Left ventricle myocardium inferior (tissue), 1 donor: Measurements from ENCODE around the gene MUCL3. TPM values are rescaled to one million over a fixed set of nuclear protein-coding genes. Genes with fewer than 3 reads are reported as not detected.
"Not testable (repeated sequence)": the region's sequence is repeated elsewhere in the genome, so short reads cannot be mapped to it uniquely, and the experiment has no call there.

Experiments
- DNase-seq: peaks from one replicate; pipeline ENCODE4 v3.0.0-alpha.2; 2020
- H3K27ac ChIP-seq: fragments of 200-600 bp; replicated peaks from 2 replicates; pipeline ENCODE4 v1.8.0; 2021
- H3K27me3 ChIP-seq: fragments of 200-600 bp; 2 replicates; pipeline ENCODE4 v1.8.0; 2021; ENCODE audit warnings: low read depth
- H3K36me3 ChIP-seq: fragments of 200-600 bp; 2 replicates; pipeline ENCODE4 v1.8.0; 2021
- H3K4me1 ChIP-seq: fragments of 200-600 bp; 2 replicates; pipeline ENCODE4 v1.8.0; 2021
- H3K4me3 ChIP-seq: fragments of 200-600 bp; 2 replicates; pipeline ENCODE4 v1.8.0; 2021; ENCODE audit warnings: mild to moderate bottlenecking, moderate library complexity
- H3K9me3 ChIP-seq: fragments of 200-600 bp; replicated peaks from 2 replicates; pipeline ENCODE4 v1.8.0; 2021
- intact Hi-C: fragments of 100-400 bp; cut with micrococcal nuclease; formaldehyde crosslinking; loops from one replicate; pipeline ENCODE4 v1.11.0; 2022
- total RNA-seq: library from RNA; stranded (reverse); fragmentation: NEBNext Ultra II Directional; extraction: Animal tissue kit (Norgen Biotek cat#: 25700); gene quantifications from one replicate; pipeline ENCODE4 v1.2.1, GENCODE V29; 2021
- TF ChIP-seq, protein P1 (sequence below): fragments of 200-600 bp; IDR thresholded peaks from 2 replicates; pipeline ENCODE4 v1.8.0; 2021; ENCODE audit warnings: antibody characterized with exemption, mild to moderate bottlenecking, borderline replicate concordance
- donor health status: DM: no; HTN: yes; CAD: no; lungs with severe emphysema.

Gene MUCL3
- total RNA-seq, 1 donor from 2014 or later = not detected

DNA sequence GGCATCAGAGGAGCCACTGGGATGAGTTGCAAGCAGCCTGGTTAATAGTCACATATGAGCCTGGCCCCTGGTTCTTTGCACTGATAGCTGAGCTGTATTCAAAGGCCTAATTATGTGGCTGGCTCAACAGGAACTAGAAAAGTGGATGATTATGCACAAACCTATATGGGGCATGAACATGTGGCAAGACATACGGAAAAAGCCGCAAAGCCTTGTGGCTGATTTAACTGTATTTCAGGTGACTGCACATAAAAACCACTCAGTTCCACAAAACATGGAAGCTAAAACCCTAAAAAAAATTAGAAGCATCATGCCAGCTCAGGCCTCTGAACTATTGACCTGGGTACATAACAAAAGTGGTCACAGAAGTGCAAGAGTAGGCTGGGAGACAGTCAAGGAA, 56.5 kb downstream of the MUCL3 start:
- TF ChIP-seq, protein P1, sequence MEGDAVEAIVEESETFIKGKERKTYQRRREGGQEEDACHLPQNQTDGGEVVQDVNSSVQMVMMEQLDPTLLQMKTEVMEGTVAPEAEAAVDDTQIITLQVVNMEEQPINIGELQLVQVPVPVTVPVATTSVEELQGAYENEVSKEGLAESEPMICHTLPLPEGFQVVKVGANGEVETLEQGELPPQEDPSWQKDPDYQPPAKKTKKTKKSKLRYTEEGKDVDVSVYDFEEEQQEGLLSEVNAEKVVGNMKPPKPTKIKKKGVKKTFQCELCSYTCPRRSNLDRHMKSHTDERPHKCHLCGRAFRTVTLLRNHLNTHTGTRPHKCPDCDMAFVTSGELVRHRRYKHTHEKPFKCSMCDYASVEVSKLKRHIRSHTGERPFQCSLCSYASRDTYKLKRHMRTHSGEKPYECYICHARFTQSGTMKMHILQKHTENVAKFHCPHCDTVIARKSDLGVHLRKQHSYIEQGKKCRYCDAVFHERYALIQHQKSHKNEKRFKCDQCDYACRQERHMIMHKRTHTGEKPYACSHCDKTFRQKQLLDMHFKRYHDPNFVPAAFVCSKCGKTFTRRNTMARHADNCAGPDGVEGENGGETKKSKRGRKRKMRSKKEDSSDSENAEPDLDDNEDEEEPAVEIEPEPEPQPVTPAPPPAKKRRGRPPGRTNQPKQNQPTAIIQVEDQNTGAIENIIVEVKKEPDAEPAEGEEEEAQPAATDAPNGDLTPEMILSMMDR = no peak
- intact Hi-C loops = no loop called here
- Histone ChIP-seq H3K4me1 (no peaks in the 10 kb centered on the region), H3K27me3 (no peaks in the 10 kb centered on the region), H3K27ac (no peak overlapping the region), H3K4me3 (no peak overlapping the region), H3K36me3 (no peaks in the 10 kb centered on the region), H3K9me3 (no peaks in the 10 kb centered on the region)
- no peak for DNase-seq

DNA sequence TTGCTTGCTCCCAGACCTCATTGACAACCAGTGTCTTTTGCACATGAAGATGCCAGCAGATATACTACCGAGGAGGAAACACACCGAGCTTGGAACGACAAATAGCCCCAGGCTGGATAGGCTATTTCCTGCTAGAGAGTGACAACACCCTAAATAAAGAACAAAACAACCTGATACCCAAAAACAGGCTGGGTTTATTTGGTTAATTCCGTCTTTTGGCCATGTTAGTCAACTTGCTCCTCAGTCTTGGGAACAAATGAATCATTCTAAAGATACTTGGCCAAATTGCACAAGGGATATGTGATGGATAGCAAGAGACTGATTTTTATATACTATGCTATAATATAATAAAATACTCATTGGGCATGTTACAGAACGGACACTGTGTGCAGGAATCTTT, 58.0 kb downstream of the MUCL3 start:
- TF ChIP-seq, protein P1 = no peak
- Histone ChIP-seq H3K27ac (no peak overlapping the region), H3K9me3 (no peaks in the 10 kb centered on the region), H3K27me3 (no peaks in the 10 kb centered on the region), H3K36me3 (no peaks in the 10 kb centered on the region), H3K4me1 (no peaks in the 10 kb centered on the region), H3K4me3 (no peak overlapping the region)
- intact Hi-C loops = no loop called here
- no peak for DNase-seq

DNA sequence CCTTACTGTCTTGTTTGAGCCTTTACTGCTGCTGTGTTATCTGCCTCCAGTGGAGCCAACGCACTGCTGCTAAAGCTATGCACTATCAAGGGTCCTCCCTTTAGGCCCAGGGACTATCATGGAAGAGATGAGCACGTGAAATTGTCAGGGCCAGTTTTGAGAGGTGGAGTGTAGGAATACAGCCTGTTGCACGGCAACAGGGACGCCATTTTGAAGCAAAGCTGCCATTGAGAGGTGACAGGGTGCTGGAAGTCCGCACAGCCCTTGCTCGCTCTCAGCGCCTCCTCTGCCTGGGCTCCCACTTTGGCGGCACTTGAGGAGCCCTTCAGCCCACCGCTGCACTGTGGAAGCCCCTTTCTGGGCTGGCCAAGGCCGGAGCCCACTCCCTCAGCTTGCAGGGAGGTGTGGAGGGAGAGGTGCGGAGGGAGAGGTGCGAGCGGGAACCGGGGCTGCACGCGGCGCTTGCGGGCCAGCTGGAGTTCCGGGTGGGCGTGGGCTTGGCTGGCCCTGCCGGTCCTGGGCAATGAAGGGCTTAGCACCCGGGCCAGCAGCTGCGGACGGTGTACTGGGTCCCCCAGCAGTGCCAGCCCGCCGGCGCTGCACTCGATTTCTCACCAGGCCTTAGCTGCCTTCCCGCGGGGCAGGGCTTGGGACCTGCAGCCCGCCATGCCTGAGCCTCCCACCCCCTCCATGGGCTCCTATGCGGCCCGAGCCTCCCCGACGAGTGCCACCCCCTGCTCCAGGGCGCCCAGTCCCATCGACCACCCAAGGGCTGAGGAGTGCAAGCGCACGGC, 59.5 kb downstream of the MUCL3 start:
- H3K9me3 ChIP-seq, DNase-seq, intact Hi-C loops, H3K27ac ChIP-seq, H3K27me3 ChIP-seq, H3K4me3 ChIP-seq, H3K36me3 ChIP-seq: not testable (repeated sequence)
- H3K4me1 ChIP-seq = peaks cover 13% of the 10 kb centered on the region

DNA sequence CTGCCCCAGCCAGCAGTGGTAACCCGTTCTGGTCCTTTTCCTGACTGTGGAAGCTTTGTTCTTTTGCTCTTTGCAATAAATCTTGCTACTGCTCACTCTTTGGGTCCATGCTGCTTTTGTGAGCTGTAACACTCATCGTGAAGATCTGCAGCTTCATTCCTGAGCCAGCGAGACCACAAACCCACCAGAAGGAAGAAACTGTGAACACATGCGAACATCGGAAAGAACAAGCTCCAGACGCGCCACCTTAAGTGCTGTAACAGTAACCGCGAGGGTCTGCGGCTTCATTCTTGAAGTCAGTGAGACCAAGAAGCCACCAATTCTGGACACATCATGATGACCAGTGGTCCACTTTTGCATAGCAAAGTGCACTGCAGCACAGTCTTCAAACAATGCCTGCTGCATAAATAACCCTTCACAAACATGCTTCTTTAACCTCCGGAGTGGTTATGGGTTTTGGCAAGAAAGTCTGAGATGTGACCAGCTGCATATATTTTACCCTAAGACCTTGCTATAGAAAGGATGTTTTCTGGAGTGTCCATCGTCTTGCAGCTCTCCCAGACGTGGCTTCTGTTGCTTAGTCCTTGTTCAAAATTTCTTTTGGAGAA, 60.6 kb downstream of the MUCL3 start:
- Histone ChIP-seq H3K4me3 (no peak overlapping the region), H3K36me3 (no peaks in the 10 kb centered on the region), H3K27me3 (no peaks in the 10 kb centered on the region), H3K9me3 (no peaks in the 10 kb centered on the region), H3K27ac (no peak overlapping the region), H3K4me1 (peaks cover 22% of the 10 kb centered on the region)
- no peak for DNase-seq
- TF ChIP-seq, protein P1 = no peak
- intact Hi-C loops = no loop called here

DNA sequence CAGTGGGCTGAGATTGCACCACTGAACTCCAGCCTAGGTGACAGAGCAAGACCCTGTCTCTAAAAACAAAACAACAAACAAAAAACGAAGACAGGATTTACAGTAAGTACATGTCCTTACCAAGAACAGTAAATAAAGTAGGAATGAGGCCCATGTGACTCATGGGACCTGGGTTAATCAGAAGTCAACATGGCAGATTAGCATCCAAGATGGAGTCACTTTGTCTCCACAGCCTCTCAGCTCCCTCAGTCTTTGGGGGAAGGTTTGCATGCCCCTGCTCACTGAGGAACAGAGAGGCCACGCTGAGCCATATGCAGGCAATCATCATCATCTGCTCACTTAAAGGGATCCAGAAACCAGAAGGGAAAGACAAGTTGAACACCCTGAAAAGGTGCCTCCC, 61.7 kb downstream of the MUCL3 start:
- intact Hi-C loops = no loop called here
- TF ChIP-seq, protein P1 = no peak

More for the DNA sequence above, 61.7 kb downstream of the MUCL3 start:
- Histone ChIP-seq H3K36me3 (no peaks in the 10 kb centered on the region), H3K27ac (no peak overlapping the region), H3K27me3 (no peaks in the 10 kb centered on the region), H3K4me1 (peaks cover 26% of the 10 kb centered on the region), H3K4me3 (no peak overlapping the region), H3K9me3 (no peaks in the 10 kb centered on the region)
- DNase-seq = no peak

Other genes with a start within 250 kb of the MUCL3 start
- gene NRM, start 250.0 kb upstream of the MUCL3 start, total RNA-seq = 3.7 TPM
- 14.1 TPM for gene MDC1, start 223.7 kb upstream of the MUCL3 start, total RNA-seq
- 187 TPM for gene TUBB, start 220.6 kb upstream of the MUCL3 start, total RNA-seq
- gene FLOT1, start 198.3 kb upstream of the MUCL3 start, total RNA-seq = 223 TPM
- gene IER3, start 196.4 kb upstream of the MUCL3 start, total RNA-seq = 41.4 TPM
- 28.2 TPM for gene DDR1, start 56.5 kb upstream of the MUCL3 start, total RNA-seq
- gene GTF2H4, start 32.8 kb upstream of the MUCL3 start, total RNA-seq = 23.0 TPM
- gene VARS2, start 26.7 kb upstream of the MUCL3 start, total RNA-seq = 21.0 TPM
- gene SFTA2, start 8.8 kb upstream of the MUCL3 start, total RNA-seq = not detected
- gene MUC21, start 42.7 kb downstream of the MUCL3 start, total RNA-seq = not detected
- gene MUC22, start 69.5 kb downstream of the MUCL3 start, total RNA-seq = 0.08 TPM
- not detected for gene C6orf15, start 171.6 kb downstream of the MUCL3 start, total RNA-seq
- 4.7 TPM for gene PSORS1C1, start 173.8 kb downstream of the MUCL3 start, total RNA-seq
- gene CDSN, start 179.5 kb downstream of the MUCL3 start, total RNA-seq = not detected
- gene PSORS1C2, start 198.1 kb downstream of the MUCL3 start, total RNA-seq = not detected
- gene CCHCR1, start 216.8 kb downstream of the MUCL3 start, total RNA-seq = 13.3 TPM
- 2.8 TPM for gene TCF19, start 217.6 kb downstream of the MUCL3 start, total RNA-seq
- 0.69 TPM for gene POU5F1, start 229.7 kb downstream of the MUCL3 start, total RNA-seq